GM10266 (cell line): Measurements from ENCODE around the gene TMED9.
A peak's percentile ranks its signal among the peaks of the same experiment; 100 is the strongest.
"Not testable (repeated sequence)": the region's sequence is repeated elsewhere in the genome, so short reads cannot be mapped to it uniquely, and the experiment has no call there.

ENCODE experiments used
- DNase-seq: peaks from one replicate; pipeline ENCODE4 v3.0.0; 2012; ENCODE audit errors: extremely low spot score
- TF ChIP-seq, protein P1 (sequence below): IDR thresholded peaks from 2 replicates; pipeline ENCODE4 v1.5.1; 2012; ENCODE audit warnings: mild to moderate bottlenecking, low read depth; ENCODE audit not compliant: control insufficient read depth, insufficient read depth; ENCODE audit errors: missing control alignments

TMED9 gene

DNA sequence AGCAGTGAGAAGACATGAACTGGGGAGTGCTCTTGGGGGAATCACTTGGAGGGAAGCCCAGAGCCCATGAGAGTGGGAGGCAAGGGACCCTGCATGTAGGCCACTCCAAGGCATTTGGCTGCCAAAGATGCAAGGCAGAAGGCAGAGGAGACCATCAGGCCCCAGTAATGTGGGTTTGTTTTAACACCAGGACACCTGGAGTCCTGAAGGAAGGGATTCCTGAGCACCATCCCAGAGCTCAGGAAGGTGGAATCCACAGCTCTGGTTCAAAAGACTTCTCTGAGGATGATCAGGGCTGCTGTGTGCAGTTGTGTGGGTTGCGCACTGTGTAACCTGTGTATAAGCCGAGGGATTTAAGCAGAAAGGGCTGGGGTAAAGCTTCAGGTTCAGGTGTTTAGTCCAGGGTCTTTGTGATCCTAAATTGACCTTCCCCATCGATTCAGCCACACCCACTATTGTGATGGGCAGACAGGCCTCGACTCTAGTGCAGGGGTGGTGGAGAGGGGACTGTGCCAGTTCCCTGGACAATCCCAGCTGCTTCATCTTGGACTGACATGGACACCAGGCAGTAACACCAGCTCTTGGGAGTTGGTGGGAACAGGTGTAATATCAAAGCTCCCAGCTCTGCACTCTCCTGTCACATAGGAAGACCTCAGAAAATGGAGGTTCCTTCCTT is 18.9 kb downstream of the TMED9 start:
- peak; percentile 5 for DNase-seq
- TF ChIP-seq, protein P1, sequence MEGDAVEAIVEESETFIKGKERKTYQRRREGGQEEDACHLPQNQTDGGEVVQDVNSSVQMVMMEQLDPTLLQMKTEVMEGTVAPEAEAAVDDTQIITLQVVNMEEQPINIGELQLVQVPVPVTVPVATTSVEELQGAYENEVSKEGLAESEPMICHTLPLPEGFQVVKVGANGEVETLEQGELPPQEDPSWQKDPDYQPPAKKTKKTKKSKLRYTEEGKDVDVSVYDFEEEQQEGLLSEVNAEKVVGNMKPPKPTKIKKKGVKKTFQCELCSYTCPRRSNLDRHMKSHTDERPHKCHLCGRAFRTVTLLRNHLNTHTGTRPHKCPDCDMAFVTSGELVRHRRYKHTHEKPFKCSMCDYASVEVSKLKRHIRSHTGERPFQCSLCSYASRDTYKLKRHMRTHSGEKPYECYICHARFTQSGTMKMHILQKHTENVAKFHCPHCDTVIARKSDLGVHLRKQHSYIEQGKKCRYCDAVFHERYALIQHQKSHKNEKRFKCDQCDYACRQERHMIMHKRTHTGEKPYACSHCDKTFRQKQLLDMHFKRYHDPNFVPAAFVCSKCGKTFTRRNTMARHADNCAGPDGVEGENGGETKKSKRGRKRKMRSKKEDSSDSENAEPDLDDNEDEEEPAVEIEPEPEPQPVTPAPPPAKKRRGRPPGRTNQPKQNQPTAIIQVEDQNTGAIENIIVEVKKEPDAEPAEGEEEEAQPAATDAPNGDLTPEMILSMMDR = no peak

DNA sequence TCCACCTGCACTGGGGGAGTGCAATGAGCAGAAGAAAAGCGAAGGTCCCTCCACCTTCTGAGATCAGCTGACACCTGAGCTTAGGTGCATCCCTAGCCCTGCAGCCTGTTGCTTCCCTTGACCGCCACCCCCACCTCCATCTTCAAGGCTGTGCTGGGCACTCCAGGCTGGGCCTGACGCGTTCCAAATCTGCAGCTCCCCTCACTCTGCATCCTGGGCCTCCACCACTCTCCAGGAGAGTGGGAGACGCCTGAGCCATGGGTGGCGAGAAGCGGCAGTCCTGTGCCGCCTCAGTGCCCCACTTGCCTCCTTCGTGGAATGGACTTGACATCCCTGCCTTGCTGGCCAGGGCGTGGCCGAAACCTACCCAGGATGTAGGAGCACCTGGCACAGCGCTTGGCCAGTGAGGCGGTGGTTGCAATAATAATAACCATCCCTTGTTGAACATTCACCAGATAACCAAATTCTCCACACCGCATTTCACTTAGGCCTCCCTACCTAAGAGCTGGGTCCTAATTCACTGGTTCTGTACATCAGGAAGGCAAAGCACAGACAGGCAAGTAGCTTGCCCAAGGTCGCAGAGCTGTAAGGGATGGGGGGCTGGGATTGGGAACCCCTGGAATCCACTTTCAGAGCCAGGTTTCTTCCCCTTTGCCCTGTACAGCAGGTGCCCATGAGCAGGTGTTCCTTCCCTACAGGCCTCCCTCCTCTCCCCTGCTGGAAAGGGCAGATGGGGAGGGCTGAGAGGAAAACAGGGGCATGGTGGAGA is 19.6 kb downstream of the TMED9 start:
- TF ChIP-seq, protein P1 = no peak
- DNase-seq = peak; percentile 3

DNA sequence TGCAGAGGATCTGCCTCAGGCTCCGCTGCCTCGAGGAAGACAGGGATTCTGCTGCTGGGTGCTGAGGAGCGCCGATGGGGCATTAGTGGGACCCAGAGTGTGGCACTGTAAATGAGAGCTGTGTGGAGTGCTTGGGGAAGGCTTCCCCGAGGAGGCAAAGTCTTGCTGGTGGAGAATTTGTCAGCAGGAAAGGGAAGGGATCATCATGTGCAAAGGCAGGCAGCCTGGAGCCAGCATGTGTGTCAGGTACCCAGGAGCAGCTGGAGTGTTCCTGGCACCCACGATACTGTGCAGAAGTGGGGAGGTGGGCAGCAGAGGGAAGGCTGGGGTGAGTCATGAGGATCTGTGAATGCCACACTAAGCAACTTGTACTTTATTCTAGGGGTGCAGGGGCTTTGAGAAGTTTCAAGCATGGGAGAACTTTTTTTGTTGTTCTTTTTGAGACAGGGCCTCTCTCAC is 20.2 kb downstream of the TMED9 start:
- TF ChIP-seq, protein P1 = no peak

DNA sequence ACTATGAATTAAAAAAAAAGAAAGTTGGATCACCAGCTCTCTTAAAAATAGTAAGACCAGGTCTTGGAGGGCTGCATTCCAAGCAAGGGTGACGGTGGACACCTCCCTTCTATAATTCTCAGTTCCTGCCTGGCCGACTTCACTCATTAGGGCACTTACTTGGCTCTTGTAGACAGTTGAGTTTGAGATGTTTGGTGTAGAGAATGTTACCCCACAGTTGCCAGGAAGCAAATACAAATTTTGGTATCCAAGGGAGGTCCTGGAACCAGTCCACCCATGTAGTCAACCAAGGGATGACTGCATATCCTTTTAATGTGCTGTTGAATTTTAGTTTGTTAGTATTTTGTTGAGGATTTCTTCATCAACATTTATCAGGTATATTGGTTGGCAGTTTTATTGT is 28.6 kb downstream of the TMED9 start:
- no peak for DNase-seq
- TF ChIP-seq, protein P1 = no peak

More for the DNA sequence above, 20.2 kb downstream of the TMED9 start:
- peak; percentile 1 for DNase-seq

DNA sequence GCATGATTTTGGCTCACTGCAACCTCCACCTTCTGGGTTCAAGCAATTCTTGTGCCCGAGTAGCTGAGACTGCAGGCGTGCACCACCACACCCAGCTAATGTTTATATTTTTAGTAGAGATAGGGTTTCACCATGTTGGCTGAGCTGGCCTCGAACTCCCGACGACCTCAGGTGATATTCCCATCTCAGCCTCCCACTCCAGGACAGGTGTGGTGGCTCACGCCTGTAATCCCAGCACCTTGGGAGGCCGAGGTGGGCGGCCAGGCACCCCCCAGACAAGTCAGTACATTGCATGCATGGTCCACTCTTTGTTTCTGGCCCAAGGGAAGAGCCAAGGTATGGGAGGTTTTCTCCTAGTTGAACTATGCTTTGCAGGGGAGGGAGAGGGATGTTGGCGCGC is 32.2 kb downstream of the TMED9 start:
- not testable (repeated sequence) for DNase-seq

DNA sequence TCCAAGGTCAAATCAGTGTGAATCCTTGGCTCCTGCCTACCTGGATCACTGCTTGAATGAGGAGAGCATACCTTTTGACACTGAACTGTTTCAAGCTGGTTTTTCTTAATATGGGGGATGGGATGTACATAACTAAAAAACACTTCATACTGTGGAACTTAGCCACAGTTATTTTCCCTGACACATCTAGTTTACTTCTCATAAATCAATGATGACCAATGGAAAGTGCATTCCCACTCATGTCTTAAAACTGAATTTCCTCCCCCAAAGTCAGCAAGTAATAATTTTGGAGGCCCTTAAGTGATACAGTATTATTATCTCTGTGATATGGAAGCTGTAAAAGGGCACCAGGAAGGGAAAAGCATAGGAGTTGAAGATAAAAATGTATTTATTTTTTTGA is 38.2 kb downstream of the TMED9 start:
- not testable (repeated sequence) for DNase-seq

DNA sequence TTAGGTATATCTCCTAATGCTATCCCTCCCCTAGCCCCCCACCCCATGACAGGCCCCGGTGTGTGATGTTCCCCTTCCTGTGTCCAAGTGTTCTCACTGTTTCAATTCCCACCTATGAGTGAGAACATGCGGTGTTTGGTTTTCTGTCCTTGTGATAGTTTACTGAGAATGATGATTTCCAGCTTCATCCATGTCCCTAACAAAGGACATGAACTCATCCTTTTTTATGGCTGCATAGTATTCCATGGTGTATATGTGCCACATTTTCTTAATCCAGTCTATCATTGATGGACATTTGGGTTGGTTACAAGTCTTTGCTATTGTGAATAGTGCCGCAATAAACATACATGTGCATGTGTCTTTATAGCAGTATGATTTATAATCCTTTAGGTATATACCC is 42.9 kb downstream of the TMED9 start:
- not testable (repeated sequence) for DNase-seq

DNA sequence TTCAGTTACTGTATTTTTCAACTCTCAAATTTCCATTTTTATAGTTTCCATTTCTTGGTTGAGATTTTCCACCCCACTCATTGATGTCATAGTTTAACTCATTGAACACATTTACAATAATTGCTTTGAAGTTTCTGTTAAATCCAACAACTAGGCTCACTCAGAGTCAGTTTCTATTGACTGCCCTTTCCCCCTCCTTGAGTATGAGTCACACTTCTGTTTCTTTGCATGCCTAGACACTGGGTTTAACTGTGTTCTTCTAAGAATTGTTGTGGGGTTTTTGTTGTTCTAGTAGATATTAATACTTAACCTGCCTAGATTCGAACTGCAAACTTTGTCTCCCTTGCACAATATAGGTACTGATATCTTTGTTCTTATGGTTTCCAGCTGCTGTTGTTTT is 53.5 kb downstream of the TMED9 start:
- not testable (repeated sequence) for DNase-seq
